ENCODE data around the gene SH2B2. TPM values are rescaled to one million over a fixed set of nuclear protein-coding genes. Genes with fewer than 3 reads are reported as not detected.

Gene SH2B2
- total RNA-seq, 4 donors from 2014 or later = 5.1 to 6.5 (median 5.6) TPM

DNA sequence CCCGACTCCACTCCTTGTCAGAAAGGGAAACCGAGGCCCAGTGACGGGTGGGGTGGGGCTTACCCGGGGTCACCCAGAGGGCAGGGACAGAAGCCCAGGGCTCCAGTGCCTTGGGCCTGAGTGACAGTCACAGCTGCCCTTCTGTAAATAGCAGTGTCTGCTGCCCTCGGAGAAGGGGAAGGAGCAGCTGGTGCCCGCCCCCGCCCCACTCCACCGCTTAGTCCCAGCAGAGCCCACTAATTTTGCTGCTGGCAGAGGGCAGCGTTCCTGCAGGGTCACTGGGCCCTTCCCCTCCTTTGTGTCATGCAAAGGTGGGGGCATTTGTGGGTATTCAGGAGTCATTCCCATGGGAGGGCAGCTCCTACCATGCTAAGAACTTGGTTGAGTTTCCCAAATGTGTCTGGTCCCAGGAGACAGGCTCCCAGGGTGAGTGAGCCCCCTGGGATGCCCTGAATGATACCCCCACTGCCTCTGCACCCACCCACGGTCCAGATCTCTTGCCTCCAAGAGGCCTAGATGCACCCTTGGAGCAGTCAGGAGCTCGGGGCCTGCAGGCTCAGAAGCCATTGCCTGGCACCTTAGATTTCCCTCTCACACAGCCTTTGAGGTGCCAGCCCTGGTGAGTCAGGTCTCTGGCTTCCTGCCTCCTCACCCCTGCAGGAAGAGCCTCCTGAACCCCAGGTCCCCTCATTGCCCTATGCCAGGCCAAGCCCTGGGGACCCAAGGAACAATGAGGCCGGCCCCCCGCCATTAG, 17.2 kb downstream of the SH2B2 start:
- peaks cover 14% of the 10 kb centered on the region for H3K27me3 ChIP-seq
- DNase-seq (ENCODE audit: low spot score in 2 of 2) = no peak
- no peak overlapping the region for H3K4me3 ChIP-seq
- 60% methylated on average over 8 of the region's 13 CpGs for WGBS
- H3K9me3 ChIP-seq = no peaks in the 10 kb centered on the region
- TF ChIP-seq POLR2A (IDR thresholded peaks at IDR 0.05) = no peak
- TF ChIP-seq POLR2AphosphoS5 (IDR thresholded peaks at IDR 0.05) = no peak
- TF ChIP-seq, protein P1, sequence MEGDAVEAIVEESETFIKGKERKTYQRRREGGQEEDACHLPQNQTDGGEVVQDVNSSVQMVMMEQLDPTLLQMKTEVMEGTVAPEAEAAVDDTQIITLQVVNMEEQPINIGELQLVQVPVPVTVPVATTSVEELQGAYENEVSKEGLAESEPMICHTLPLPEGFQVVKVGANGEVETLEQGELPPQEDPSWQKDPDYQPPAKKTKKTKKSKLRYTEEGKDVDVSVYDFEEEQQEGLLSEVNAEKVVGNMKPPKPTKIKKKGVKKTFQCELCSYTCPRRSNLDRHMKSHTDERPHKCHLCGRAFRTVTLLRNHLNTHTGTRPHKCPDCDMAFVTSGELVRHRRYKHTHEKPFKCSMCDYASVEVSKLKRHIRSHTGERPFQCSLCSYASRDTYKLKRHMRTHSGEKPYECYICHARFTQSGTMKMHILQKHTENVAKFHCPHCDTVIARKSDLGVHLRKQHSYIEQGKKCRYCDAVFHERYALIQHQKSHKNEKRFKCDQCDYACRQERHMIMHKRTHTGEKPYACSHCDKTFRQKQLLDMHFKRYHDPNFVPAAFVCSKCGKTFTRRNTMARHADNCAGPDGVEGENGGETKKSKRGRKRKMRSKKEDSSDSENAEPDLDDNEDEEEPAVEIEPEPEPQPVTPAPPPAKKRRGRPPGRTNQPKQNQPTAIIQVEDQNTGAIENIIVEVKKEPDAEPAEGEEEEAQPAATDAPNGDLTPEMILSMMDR (IDR thresholded peaks at IDR 0.05) = no peak
- TF ChIP-seq EP300 (IDR thresholded peaks at IDR 0.05) = no peak
- no peak overlapping the region for H3K27ac ChIP-seq
- H3K36me3 ChIP-seq = no peaks in the 10 kb centered on the region
- peaks cover 21% of the 10 kb centered on the region for H3K4me1 ChIP-seq

DNA sequence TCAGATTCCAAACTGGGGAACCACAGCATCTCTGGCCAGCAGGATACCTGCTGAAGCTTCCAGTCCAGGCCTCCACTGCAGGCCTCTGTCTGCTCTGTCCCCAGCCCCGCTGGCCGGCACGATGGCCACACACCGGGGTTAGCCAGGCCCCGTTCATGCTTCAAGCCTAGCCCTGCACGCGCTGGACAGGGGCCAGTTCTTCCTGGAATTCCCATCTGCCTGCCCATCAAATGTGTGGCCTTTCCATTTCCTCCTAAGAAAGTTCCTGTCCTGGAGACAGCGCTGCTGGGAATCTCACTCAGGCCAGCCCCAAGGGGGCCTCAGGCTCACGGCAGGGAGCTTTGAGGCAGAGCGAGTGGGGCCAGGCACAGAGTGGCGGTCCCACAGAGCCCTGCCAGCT, 18.0 kb downstream of the SH2B2 start:
- no peak overlapping the region for H3K4me3 ChIP-seq
- peaks cover 21% of the 10 kb centered on the region for H3K4me1 ChIP-seq
- no peaks in the 10 kb centered on the region for H3K9me3 ChIP-seq
- peaks cover 14% of the 10 kb centered on the region for H3K27me3 ChIP-seq
- no peaks in the 10 kb centered on the region for H3K36me3 ChIP-seq
- DNase-seq (ENCODE audit: low spot score in 2 of 2) = no peak
- TF ChIP-seq EP300 (IDR thresholded peaks at IDR 0.05) (no peak), POLR2A (IDR thresholded peaks at IDR 0.05) (no peak), POLR2AphosphoS5 (IDR thresholded peaks at IDR 0.05) (no peak)
- TF ChIP-seq, protein P1 (IDR thresholded peaks at IDR 0.05) = no peak
- no peak overlapping the region for H3K27ac ChIP-seq
- WGBS = 66% methylated on average over 8 of the region's 11 CpGs

DNA sequence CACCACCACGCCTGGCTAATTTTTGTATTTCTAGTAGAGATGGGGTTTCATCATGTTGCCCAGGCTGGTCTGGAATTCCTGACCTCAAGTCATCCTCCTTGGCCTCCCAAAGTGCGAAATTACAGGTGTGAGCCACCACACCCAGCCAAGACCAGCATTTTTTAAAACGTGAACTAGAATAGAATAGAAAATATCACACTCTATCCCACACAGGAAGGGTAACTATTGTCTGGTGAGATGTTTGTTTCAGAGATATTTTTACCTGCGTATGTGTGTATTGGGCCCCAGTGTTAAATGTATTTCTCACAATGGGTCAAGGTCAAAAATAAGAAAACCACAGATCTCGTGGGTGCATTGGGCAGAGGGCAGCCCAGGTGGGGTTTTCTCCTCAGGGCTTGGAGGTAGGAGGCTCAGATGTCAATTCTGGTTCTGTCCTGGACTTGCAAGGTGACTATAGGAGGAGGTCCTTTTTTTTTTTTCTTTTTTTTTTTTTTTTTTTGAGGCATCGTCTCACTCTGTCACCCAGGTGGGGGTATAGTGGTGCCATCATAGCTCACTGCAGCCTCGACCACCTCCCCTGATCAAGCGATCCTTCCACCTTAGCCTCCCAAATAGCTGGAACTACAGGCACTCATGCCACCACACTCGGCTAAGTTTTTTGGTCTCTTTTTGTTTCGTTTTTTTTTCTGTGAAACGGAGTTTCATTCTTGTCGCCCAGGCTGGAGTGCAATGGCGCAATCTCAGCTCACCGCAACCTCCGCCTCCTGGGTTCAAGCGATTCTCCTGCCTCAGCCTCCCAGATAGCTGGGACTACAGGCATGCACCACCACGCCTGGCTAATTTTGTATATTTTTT, 19.0 kb downstream of the SH2B2 start:
- Histone ChIP-seq H3K27ac (no peak overlapping the region), H3K9me3 (no peaks in the 10 kb centered on the region), H3K27me3 (peaks cover 6% of the 10 kb centered on the region), H3K4me3 (no peak overlapping the region), H3K36me3 (no peaks in the 10 kb centered on the region), H3K4me1 (peaks cover 21% of the 10 kb centered on the region)
- TF ChIP-seq POLR2A (IDR thresholded peaks at IDR 0.05) (no peak), POLR2AphosphoS5 (IDR thresholded peaks at IDR 0.05) (no peak), EP300 (IDR thresholded peaks at IDR 0.05) (no peak)
- TF ChIP-seq, protein P1 (IDR thresholded peaks at IDR 0.05) = no peak
- DNase-seq (ENCODE audit: low spot score in 2 of 2) = no peak
- WGBS = 93% methylated on average over 17 of the region's 17 CpGs

DNA sequence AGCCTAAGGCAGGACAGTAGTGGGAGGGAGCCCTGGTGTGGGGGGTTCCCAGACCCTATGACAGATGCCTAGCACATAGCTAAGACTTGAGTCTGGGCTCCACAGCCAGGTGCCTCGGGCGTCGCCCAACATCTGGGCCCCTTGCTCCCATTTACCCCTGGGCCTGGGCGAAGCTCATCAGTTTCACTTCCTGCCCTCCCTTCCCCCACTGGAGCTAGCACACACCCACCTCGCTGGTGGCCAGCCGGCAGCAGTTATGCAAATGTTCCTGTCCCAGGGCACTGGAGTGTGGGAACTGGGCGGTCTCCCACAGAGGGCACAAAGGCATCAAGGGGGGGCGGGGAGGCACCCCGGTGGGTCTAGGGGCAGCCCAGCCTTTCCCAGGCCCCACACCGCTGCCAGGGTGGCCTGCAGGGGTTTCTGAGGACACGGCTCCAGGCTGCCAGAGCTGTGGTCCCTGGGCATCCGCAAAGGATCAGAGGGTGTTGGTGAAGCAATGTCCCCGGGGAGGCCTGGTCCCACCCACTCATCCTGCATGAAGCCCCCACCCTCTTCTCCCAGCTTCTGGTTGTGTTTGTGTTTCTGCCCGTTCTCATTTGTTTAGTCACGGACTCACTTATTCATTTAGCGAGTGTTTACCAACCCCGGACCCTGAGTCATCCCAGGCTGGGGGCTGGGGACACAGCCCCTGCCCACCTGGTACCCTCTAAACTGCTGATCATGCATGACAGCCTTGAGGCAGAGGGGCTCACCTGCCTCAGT, 20.4 kb downstream of the SH2B2 start:
- no peak for DNase-seq (ENCODE audit: low spot score in 2 of 2)
- H3K4me1 ChIP-seq = peaks cover 21% of the 10 kb centered on the region
- H3K27ac ChIP-seq = no peak overlapping the region
- H3K9me3 ChIP-seq = no peaks in the 10 kb centered on the region
- TF ChIP-seq, protein P1 (IDR thresholded peaks at IDR 0.05) = no peak
- no peak for TF ChIP-seq POLR2AphosphoS5 (IDR thresholded peaks at IDR 0.05)
- TF ChIP-seq EP300 (IDR thresholded peaks at IDR 0.05) = no peak
- TF ChIP-seq POLR2A (IDR thresholded peaks at IDR 0.05) = no peak
- no peaks in the 10 kb centered on the region for H3K36me3 ChIP-seq
- H3K4me3 ChIP-seq = peak overlapping the region; percentile 2
- H3K27me3 ChIP-seq = no peaks in the 10 kb centered on the region
- 74% methylated on average over 9 of the region's 17 CpGs for WGBS

All from suprapubic skin (tissue), 4 donors.